GM12892 (cell line): ENCODE results near the gene DLGAP5.
A peak's percentile ranks its signal among the peaks of the same experiment; 100 is the strongest.

Source experiments
- DNase-seq: peaks from one replicate; pipeline ENCODE4 v3.0.0; 2011; ENCODE audit not compliant: insufficient read length
- FAIRE-seq: peaks from 2 replicates; lab custom pipeline; 2011; peaks lifted over from hg19 to GRCh38; lab: Jason Lieb, UNC
- POLR2A ChIP-seq: IDR thresholded peaks from 2 replicates; pipeline ENCODE4 v1.6.1; 2011; ENCODE audit warnings: low read depth, low read length, control low read depth
- POLR2AphosphoS5 ChIP-seq: IDR thresholded peaks from 2 replicates; pipeline ENCODE4 v1.6.1; 2011; ENCODE audit warnings: low read depth, low read length, control low read depth
- TAF1 ChIP-seq: IDR thresholded peaks from 2 replicates; pipeline ENCODE4 v1.6.1; 2011; ENCODE audit warnings: low read depth, mild to moderate bottlenecking, control low read depth, low read length, borderline replicate concordance

The DLGAP5 gene

DNA sequence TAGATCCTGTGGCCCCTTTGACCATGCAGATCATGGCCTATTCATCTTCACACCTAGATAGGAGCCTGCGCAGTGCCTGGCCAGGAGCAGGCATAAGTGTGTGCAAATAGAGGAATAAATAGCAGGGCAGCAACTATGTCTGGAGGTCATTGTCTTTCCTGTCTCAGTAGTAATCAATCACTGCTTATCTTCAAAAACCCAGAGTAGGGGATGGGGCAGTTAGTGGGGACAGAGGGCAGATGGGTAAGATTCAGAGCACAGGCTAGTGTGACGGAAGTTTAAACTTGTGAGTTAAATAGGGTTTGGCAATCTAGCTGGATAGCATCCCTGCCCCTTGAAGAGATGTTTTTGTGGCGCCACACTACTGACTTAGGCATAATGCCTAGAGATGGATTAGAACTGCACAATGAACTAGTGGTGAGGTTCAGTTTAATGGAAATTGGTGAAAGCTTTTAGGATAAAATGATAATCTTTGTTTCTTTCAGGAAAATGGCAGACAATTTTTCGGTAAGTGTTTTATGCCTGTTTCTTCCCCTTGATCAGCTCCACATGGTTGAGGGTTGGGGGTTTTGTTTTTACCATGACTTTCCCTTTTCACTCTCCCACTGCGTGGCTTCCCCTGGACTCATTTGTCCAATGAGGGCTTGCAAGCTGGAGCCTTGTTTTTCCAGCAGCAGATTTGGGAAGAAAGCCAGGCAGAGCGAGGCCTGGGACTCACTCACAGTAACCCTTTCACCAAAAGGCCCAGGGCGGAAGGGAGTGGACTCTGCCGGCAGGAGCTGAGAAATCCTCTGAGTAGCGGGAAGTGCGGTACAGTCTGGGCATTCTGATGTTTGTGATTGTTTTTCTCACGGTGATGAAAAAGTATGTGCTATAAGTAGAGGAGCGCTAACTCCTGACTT lies 54.2 kb downstream of the DLGAP5 start:
- TF ChIP-seq POLR2A (no peak), POLR2AphosphoS5 (no peak)
- DNase-seq = no peak
- no peak for FAIRE-seq

DNA sequence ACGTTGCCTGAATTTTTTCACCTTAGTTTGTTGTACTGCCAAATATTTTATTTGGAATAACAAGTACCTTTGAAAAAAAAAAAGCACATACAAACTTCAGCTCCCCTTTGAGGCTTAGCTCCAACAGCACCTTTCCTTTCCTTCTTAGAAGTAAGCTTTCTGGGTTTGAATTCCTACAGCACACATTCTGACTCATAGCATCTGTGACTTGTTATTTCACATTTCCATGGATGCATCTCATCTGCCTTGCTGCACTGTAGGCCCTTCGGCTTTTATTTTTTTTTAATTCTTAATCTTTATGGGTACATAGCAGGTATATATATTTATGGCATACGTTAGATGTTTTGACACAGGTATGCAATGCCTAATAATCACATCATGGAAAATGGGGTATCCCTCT lies 55.1 kb downstream of the DLGAP5 start:
- FAIRE-seq (no peak), DNase-seq (no peak)
- no peak for TF ChIP-seq TAF1
- TF ChIP-seq POLR2AphosphoS5 = no peak
- TF ChIP-seq POLR2A = no peak

GRCh38 chr14:55133416-55133815 lies 58.0 kb downstream of the DLGAP5 start:
- no peak for DNase-seq
- TF ChIP-seq POLR2AphosphoS5 (no peak), POLR2A (no peak), TAF1 (no peak)
- FAIRE-seq = no peak

DNA sequence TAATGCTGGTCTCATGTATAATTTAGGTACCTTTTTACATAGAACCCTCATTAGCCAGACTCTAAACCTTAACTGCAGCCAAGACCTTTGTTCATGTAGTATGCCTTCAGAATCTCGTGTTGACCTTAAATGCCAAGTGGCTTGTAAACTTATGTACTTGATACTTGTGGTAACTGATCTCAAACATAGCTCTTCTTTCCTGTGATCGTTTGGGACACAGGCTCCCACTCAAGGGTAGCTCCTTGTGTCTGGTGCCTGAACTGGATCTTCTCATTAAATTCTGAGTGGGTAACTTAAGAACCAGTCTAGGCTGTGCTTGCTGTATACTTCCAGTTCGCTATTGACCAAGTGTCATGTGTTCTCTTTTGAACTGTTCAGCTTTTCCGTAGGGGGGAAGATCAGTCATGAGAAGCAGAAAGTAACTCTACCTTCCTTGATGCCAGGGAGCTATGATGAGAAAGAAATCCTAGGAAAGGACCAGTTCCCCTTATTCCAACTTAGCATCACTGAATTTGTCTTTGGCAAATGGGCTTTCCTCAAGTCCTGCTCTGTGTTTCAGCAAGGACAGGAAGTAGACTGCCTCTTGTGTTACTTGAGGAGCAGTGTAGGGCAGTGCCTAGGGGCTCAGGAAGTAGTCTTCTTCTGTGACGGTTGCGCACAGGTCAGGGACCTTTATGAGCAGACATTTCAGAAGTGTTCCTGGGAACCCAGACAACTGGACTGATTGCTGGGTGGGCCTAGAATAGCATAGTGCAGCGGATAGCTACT lies 59.8 kb downstream of the DLGAP5 start:
- DNase-seq (no peak), FAIRE-seq (peak; percentile 9)
- TF ChIP-seq POLR2AphosphoS5 (no peak), POLR2A (no peak), TAF1 (no peak)

DNA sequence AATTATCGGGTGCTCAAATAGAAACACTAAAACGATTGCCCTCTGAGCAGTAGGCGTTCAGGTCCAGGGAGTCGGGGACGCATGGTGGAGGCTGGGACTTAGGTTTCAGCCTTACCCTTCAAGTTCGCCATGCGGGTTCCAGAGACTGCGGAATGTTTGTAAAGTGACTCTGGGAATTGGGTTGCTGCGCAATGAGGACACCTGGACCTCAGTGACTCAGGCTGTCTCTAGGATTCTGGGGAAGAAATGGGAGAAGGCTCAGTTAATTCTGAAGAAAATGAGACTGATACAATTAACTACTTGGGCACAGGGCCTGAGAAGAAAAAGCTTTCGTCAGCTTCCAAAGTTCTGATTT lies 61.2 kb downstream of the DLGAP5 start:
- TF ChIP-seq TAF1 = no peak
- no peak for TF ChIP-seq POLR2AphosphoS5
- no peak for TF ChIP-seq POLR2A
- FAIRE-seq (no peak), DNase-seq (no peak)

- FAIRE-seq = peak; percentile 83
- TF ChIP-seq POLR2AphosphoS5 (no peak), POLR2A (no peak), TAF1 (no peak)
Observed at GRCh38 chr14:55129428-55130195, 61.8 kb downstream of the DLGAP5 start.

DNA sequence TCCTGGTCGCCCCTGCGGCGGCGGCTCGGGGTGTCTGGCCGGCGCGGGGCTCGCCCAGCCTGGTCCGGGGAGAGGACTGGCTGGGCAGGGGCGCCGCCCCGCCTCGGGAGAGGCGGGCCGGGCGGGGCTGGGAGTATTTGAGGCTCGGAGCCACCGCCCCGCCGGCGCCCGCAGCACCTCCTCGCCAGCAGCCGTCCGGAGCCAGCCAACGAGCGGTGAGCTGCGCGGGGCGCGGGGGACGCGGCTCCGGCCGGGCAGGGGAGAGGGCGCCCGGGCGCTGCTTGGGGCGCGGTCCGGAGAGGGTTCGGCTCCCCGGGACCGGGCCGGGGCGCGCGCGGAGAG lies 62.3 kb downstream of the DLGAP5 start, which contains the start of gene LGALS3:
TSS of gene LGALS3 (plus strand) at position 167 of the 342 bp plus-strand sequence. CDS start 8,122 bp downstream, outside the sequence.
- FAIRE-seq = peak; percentile 73
- no peak for TF ChIP-seq POLR2AphosphoS5
- TF ChIP-seq POLR2A = no peak
- TF ChIP-seq TAF1 = no peak
- DNase-seq = peak; percentile 73

More at GRCh38 chr14:55129428-55130195, 61.8 kb downstream of the DLGAP5 start:
- DNase-seq = peak; percentile 76

- FAIRE-seq (no peak), DNase-seq (no peak)
- no peak for TF ChIP-seq POLR2AphosphoS5
- no peak for TF ChIP-seq TAF1
- no peak for TF ChIP-seq POLR2A
Observed at GRCh38 chr14:55128386-55129085, 62.8 kb downstream of the DLGAP5 start.

GRCh38 chr14:55127460-55127951 lies 63.9 kb downstream of the DLGAP5 start:
- DNase-seq = no peak
- TF ChIP-seq POLR2A (no peak), TAF1 (no peak), POLR2AphosphoS5 (no peak)
- no peak for FAIRE-seq

DNA sequence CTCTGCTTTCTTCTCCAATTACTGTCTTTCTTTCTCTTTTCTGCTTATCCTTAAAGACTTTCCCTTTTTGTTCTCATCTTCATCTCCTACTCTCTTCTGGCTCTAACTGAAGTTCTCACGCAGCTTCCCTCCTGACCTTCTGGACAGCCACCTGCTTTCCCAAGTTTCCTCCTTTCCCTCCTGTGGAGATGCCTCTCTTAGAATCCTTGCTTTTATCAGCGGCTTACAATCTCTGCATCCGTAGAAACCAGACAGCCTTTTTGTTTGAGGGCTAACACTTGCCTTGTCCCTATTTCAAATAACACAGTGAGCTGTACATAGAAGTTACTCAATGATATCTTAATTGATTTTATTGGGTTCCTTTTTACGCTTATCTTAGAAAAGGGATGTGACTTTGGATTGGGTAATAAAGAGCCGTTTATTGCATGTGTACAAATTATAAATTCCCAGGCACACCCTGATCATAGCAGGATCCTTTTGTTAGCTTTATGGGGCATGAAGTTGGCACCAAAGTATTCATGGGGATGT lies 64.4 kb downstream of the DLGAP5 start:
- TF ChIP-seq POLR2AphosphoS5 (no peak), POLR2A (no peak), TAF1 (no peak)
- no peak for DNase-seq
- FAIRE-seq = no peak

DNA sequence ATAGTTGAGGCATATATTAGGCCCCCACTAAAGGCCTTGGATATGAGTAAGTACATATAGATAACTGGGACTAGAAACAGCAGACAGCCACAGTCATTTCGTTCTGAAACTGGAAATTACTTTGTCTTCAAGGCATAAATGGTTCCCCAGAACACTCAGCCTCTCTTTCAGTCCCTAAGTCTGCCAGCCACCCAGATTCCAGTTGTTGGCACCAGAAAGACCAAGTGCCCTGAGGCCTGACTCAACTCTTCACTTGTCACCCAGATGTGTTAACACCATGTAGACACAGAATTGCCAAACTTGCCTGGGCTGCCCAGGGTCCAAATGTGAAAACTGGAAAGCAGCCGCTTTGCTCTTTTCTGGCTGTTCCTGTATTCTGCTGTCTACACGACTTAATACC lies 65.4 kb downstream of the DLGAP5 start:
- no peak for FAIRE-seq
- TF ChIP-seq TAF1 = no peak
- TF ChIP-seq POLR2AphosphoS5 = no peak
- no peak for TF ChIP-seq POLR2A
- no peak for DNase-seq

GRCh38 chr14:55125403-55125802 lies 66.0 kb downstream of the DLGAP5 start:
- TF ChIP-seq TAF1 (no peak), POLR2A (no peak), POLR2AphosphoS5 (no peak)
- no peak for DNase-seq
- FAIRE-seq = no peak
